BE2C (cell line): ENCODE results near the gene MBOAT7.
"Not testable (repeated sequence)": the region's sequence is repeated elsewhere in the genome, so short reads cannot be mapped to it uniquely, and the experiment has no call there.

Experiments
- DNase-seq: peaks from one replicate; pipeline ENCODE4 v3.0.0-alpha.2; 2020
- H3K27me3 ChIP-seq: fragments of 250-450 bp; sonication (Bioruptor Pico); 2 replicates; pipeline ENCODE4 v1.5.1; 2020; ENCODE audit warnings: mild to moderate bottlenecking
- H3K36me3 ChIP-seq: fragments of 250-450 bp; sonication (Bioruptor Pico); 2 replicates; pipeline ENCODE4 v1.5.1; 2020; ENCODE audit warnings: mild to moderate bottlenecking
- H3K4me1 ChIP-seq: fragments of 250-450 bp; sonication (Bioruptor Pico); 2 replicates; pipeline ENCODE4 v1.5.1; 2020
- H3K4me3 ChIP-seq: 2 replicates; pipeline ENCODE4 v1.5.1; 2011; ENCODE audit warnings: low read depth, low read length
- H3K9me3 ChIP-seq: fragments of 250-450 bp; sonication (Bioruptor Pico); 2 replicates; pipeline ENCODE4 v1.5.1; 2020
- CTCF ChIP-seq: IDR thresholded peaks from 2 replicates; pipeline ENCODE4 v1.5.1; 2012; ENCODE audit warnings: mild to moderate bottlenecking, low read depth, low read length

Gene MBOAT7

GRCh38 chr19:54221947-54222346 lies 32.6 kb upstream of the MBOAT7 start:
- H3K36me3 ChIP-seq: peaks cover 13% of the 10 kb centered on the region
- not testable (repeated sequence) for H3K4me1 ChIP-seq, DNase-seq, H3K4me3 ChIP-seq, H3K9me3 ChIP-seq
- H3K27me3 ChIP-seq: peaks cover 49% of the 10 kb centered on the region

GRCh38 chr19:54219702-54220101 lies 30.3 kb upstream of the MBOAT7 start:
- DNase-seq, H3K4me1 ChIP-seq, H3K9me3 ChIP-seq, H3K4me3 ChIP-seq: not testable (repeated sequence)
- Histone ChIP-seq H3K36me3 (peaks cover 23% of the 10 kb centered on the region), H3K27me3 (peaks cover 32% of the 10 kb centered on the region)

GRCh38 chr19:54218960-54219661 lies 29.7 kb upstream of the MBOAT7 start:
- Histone ChIP-seq H3K4me3 (no peak overlapping the region), H3K9me3 (no peaks in the 10 kb centered on the region), H3K36me3 (peaks cover 23% of the 10 kb centered on the region), H3K4me1 (no peaks in the 10 kb centered on the region), H3K27me3 (peaks cover 28% of the 10 kb centered on the region)
- TF ChIP-seq CTCF: no peak
- DNase-seq: no peak

GRCh38 chr19:54218259-54218658 lies 28.9 kb upstream of the MBOAT7 start:
- no peak overlapping the region for H3K4me3 ChIP-seq
- no peak for DNase-seq
- H3K36me3 ChIP-seq: peaks cover 24% of the 10 kb centered on the region
- peaks cover 20% of the 10 kb centered on the region for H3K27me3 ChIP-seq
- no peak for TF ChIP-seq CTCF
- no peaks in the 10 kb centered on the region for H3K9me3 ChIP-seq
- H3K4me1 ChIP-seq: no peaks in the 10 kb centered on the region

GRCh38 chr19:54217517-54218247 lies 28.3 kb upstream of the MBOAT7 start:
- not testable (repeated sequence) for H3K4me1 ChIP-seq, H3K9me3 ChIP-seq, H3K4me3 ChIP-seq, DNase-seq
- Histone ChIP-seq H3K36me3 (peaks cover 30% of the 10 kb centered on the region), H3K27me3 (peaks cover 14% of the 10 kb centered on the region)

- Histone ChIP-seq H3K27me3 (peaks cover 6% of the 10 kb centered on the region), H3K36me3 (peaks cover 33% of the 10 kb centered on the region), H3K9me3 (no peaks in the 10 kb centered on the region), H3K4me3 (no peak overlapping the region), H3K4me1 (no peaks in the 10 kb centered on the region)
- DNase-seq: no peak
- no peak for TF ChIP-seq CTCF
Observed at GRCh38 chr19:54216869-54217268, 27.5 kb upstream of the MBOAT7 start.

GRCh38 chr19:54214734-54215133 lies 25.4 kb upstream of the MBOAT7 start:
- not testable (repeated sequence) for H3K9me3 ChIP-seq, DNase-seq, H3K4me1 ChIP-seq, H3K4me3 ChIP-seq, H3K27me3 ChIP-seq
- H3K36me3 ChIP-seq: peaks cover 48% of the 10 kb centered on the region

- H3K27me3 ChIP-seq, DNase-seq, H3K4me3 ChIP-seq, H3K9me3 ChIP-seq: not testable (repeated sequence)
- Histone ChIP-seq H3K4me1 (peaks cover 12% of the 10 kb centered on the region), H3K36me3 (peaks cover 51% of the 10 kb centered on the region)
Observed at GRCh38 chr19:54214217-54214616, 24.8 kb upstream of the MBOAT7 start.
